PFSK-1 (cell line): Measurements from ENCODE around the gene SLC6A13.

ENCODE experiments used
- FOXP2 ChIP-seq: optimal IDR thresholded peaks from 2 replicates; pipeline ENCODE3; 2011; ENCODE audit warnings: borderline replicate concordance, control low read depth, inconsistent platforms; ENCODE audit not compliant: insufficient read depth; ENCODE audit errors: extremely low read length, extremely low read depth
- POLR2AphosphoS5 ChIP-seq: IDR thresholded peaks from 2 replicates; pipeline ENCODE4 v1.6.1; 2012; ENCODE audit warnings: low read depth, mild to moderate bottlenecking, control low read depth, low read length, moderate library complexity
- REST ChIP-seq, 2 experiments: IDR thresholded peaks; 2 replicates each; pipeline versions ENCODE4 v1.6.1 to v1.8.0; 2011 to 2012; ENCODE audit warnings: low read depth in 2 of 2, low read length in 2 of 2, control low read depth in 1 of 2, inconsistent platforms in 1 of 2, mild to moderate bottlenecking in 1 of 2, moderate library complexity in 1 of 2; ENCODE audit not compliant: insufficient read depth in 1 of 2
- SIN3A ChIP-seq: IDR thresholded peaks from 2 replicates; pipeline ENCODE4 v1.6.1; 2012; ENCODE audit warnings: mild to moderate bottlenecking, low read length, moderate library complexity, borderline replicate concordance; ENCODE audit not compliant: insufficient read depth
- TAF1 ChIP-seq: IDR thresholded peaks from 2 replicates; pipeline ENCODE4 v1.6.1; 2012; ENCODE audit warnings: low read length, control low read depth, borderline replicate concordance; ENCODE audit not compliant: insufficient read depth

Gene SLC6A13

GRCh38 chr12:214003-214741 is 48.5 kb downstream of the SLC6A13 start, which contains the start of gene SLC6A12:
SLC6A12 (minus strand) TSS chr12:214157; CDS start chr12:209986, 4,171 bp downstream.
- TF ChIP-seq REST (IDR thresholded peaks at IDR 0.05; ENCODE audit: insufficient read depth in 1 of 2, low read depth in 2 of 2, low read length in 2 of 2) (no peak), SIN3A (no peak), FOXP2 (no peak), POLR2AphosphoS5 (no peak), TAF1 (no peak)

DNA sequence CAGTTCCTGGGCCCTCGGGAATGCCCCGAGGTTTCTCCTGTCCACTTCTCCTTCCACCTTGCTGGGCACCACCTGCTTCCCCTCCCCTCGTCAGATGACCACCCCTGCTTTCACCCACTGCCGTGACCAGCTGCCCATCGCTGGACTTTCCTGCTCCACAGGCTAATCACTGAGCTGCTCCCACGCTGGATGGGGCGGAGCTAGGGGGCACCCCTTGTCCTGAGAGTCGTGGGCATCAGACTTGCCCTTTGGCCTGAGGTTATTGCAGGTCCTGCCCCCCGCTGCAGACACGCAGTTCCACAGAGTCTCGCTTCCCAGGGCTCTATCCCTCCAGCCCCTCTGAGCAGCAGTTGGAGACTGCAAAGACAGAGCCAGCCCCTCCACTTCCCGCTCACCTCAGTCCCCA is 49.1 kb downstream of the SLC6A13 start:
- TF ChIP-seq POLR2AphosphoS5 (no peak), TAF1 (no peak), SIN3A (no peak), REST (IDR thresholded peaks at IDR 0.05; ENCODE audit: insufficient read depth in 1 of 2, low read depth in 2 of 2, low read length in 2 of 2) (no peak), FOXP2 (no peak)

DNA sequence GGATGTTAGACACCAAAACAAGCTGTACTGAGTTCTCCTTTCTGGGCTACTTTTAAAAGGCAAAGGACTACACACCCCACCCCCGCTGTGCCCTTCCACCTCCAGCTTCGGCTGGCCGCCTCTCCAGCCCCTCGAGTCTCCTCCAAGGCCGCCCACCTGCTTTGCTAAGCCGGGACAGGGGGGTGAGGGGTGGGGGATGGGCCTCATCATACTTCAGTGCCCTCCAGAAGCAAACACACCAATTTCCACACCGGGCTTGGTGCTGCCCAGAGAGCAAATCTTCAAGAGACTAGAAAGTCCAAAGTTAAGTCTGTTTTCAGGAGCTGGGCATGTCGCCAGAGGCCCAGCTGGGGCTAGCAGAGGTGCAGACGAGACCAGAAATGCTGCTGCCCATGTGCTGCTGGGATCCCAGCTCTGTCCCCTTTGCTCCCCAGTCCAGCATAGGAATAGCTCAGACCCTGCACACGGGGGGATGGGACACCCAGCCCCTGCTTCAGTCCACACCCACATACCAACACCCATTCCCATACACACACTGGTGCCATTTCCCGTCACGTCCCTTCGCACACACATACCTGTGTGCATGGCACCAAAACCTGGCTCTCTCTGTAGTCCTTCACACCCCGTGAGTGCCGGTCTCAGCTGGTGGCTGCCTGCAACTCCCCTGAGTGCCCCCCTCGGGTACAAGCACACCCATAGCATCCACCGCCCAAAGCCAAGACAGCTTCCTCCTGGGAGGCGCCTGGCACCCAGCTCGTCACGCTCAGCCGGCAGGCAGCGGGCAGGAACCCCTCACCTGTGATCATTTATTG is 49.7 kb downstream of the SLC6A13 start:
- no peak for TF ChIP-seq SIN3A
- no peak for TF ChIP-seq REST (IDR thresholded peaks at IDR 0.05; ENCODE audit: insufficient read depth in 1 of 2, low read depth in 2 of 2, low read length in 2 of 2)
- TF ChIP-seq TAF1 = no peak
- no peak for TF ChIP-seq POLR2AphosphoS5
- no peak for TF ChIP-seq FOXP2

DNA sequence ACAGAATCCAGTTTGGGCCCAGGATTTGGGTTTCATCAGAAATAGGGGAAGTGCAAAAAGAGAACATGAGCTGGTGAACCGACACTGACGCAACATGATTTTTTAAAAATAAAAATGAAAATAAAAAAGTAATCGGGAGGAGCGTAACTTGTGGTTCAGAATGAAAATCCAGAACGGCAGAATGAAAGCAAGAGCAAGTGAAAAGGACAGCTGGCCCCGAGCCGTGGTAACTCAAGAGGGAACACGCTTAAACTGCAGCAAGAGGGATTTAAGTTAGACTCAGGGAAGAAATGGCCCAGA is 50.3 kb downstream of the SLC6A13 start:
- TF ChIP-seq SIN3A = no peak
- TF ChIP-seq POLR2AphosphoS5 = no peak
- TF ChIP-seq REST (IDR thresholded peaks at IDR 0.05; ENCODE audit: insufficient read depth in 1 of 2, low read depth in 2 of 2, low read length in 2 of 2) = no peak
- no peak for TF ChIP-seq FOXP2
- TF ChIP-seq TAF1 = no peak
